GM08714 (cell line): Measurements from ENCODE around the gene VPS8.

Experiments
- H3K4me3 ChIP-seq: fragments of 200-500 bp; sonication (Bioruptor generic); 2 replicates; pipeline ENCODE4 v1.5.1; 2014; ENCODE audit warnings: mild to moderate bottlenecking, low read length, inconsistent platforms
- ZNF274 ChIP-seq: IDR thresholded peaks from 2 replicates; pipeline ENCODE4 v1.6.1; 2012; ENCODE audit warnings: mild to moderate bottlenecking, low read depth, low read length

VPS8 gene

GRCh38 chr3:185030951-185031350 lies 219.0 kb downstream of the VPS8 start:
- no peak overlapping the region for H3K4me3 ChIP-seq
- no peak for TF ChIP-seq ZNF274

- TF ChIP-seq ZNF274 = no peak
- H3K4me3 ChIP-seq = no peak overlapping the region
Observed at GRCh38 chr3:185037801-185038200, 225.8 kb downstream of the VPS8 start.

- no peak for TF ChIP-seq ZNF274
- H3K4me3 ChIP-seq = no peak overlapping the region
Observed at GRCh38 chr3:185040425-185040824, 228.5 kb downstream of the VPS8 start.

- no peak for TF ChIP-seq ZNF274
Observed at GRCh38 chr3:185041540-185041939, 229.6 kb downstream of the VPS8 start.

GRCh38 chr3:185042312-185043050 lies 230.5 kb downstream of the VPS8 start:
- TF ChIP-seq ZNF274 = no peak
- H3K4me3 ChIP-seq = no peak overlapping the region

More at GRCh38 chr3:185041540-185041939, 229.6 kb downstream of the VPS8 start:
- H3K4me3 ChIP-seq = no peak overlapping the region

- H3K4me3 ChIP-seq = no peak overlapping the region
- no peak for TF ChIP-seq ZNF274
Observed at GRCh38 chr3:185046164-185046515, 234.2 kb downstream of the VPS8 start.

GRCh38 chr3:185046603-185047002 lies 234.6 kb downstream of the VPS8 start:
- TF ChIP-seq ZNF274 = no peak
- no peak overlapping the region for H3K4me3 ChIP-seq

- no peak for TF ChIP-seq ZNF274
- H3K4me3 ChIP-seq = no peak overlapping the region
Observed at GRCh38 chr3:185049710-185050109, 237.7 kb downstream of the VPS8 start.

GRCh38 chr3:185051801-185052200 lies 239.8 kb downstream of the VPS8 start:
- no peak for TF ChIP-seq ZNF274
- H3K4me3 ChIP-seq = no peak overlapping the region

GRCh38 chr3:185052631-185053030 lies 240.7 kb downstream of the VPS8 start:
- no peak for TF ChIP-seq ZNF274
- H3K4me3 ChIP-seq = no peak overlapping the region

GRCh38 chr3:185056908-185057307 lies 244.9 kb downstream of the VPS8 start:
- no peak for TF ChIP-seq ZNF274
- no peak overlapping the region for H3K4me3 ChIP-seq

GRCh38 chr3:185057829-185058228 lies 245.9 kb downstream of the VPS8 start:
- no peak for TF ChIP-seq ZNF274
- no peak overlapping the region for H3K4me3 ChIP-seq

- no peak for TF ChIP-seq ZNF274
Observed at GRCh38 chr3:185058796-185059195, 246.8 kb downstream of the VPS8 start.

GRCh38 chr3:185059766-185060165 lies 247.8 kb downstream of the VPS8 start:
- no peak for TF ChIP-seq ZNF274
- no peak overlapping the region for H3K4me3 ChIP-seq

More at GRCh38 chr3:185058796-185059195, 246.8 kb downstream of the VPS8 start:
- H3K4me3 ChIP-seq = no peak overlapping the region

GRCh38 chr3:185060655-185061054 lies 248.7 kb downstream of the VPS8 start:
- no peak overlapping the region for H3K4me3 ChIP-seq
- TF ChIP-seq ZNF274 = no peak

- H3K4me3 ChIP-seq = no peak overlapping the region
- no peak for TF ChIP-seq ZNF274
Observed at GRCh38 chr3:185062191-185062590, 250.2 kb downstream of the VPS8 start.
